GM23338 (cell line): ENCODE measurements around the gene ARPP21. TPM values are rescaled to one million over a fixed set of nuclear protein-coding genes. Genes with fewer than 3 reads are reported as not detected.

ENCODE experiments used
- ATAC-seq: fragments of 200-7000 bp; cut with Tn5 transposase; 3 replicates; pipeline ENCODE4 v1.9.1; 2020
- DNase-seq: peaks from one replicate; pipeline ENCODE4 v3.0.0-alpha.2; 2015; ENCODE audit warnings: low spot score
- H2AFZ ChIP-seq: fragments of 200-600 bp; sonication (generic); 2 replicates; pipeline ENCODE4 v1.8.0; 2016; ENCODE audit warnings: antibody characterized with exemption, mild to moderate bottlenecking, moderate library complexity
- H3F3A ChIP-seq: fragments of 200-600 bp; sonication (generic); replicated peaks from 2 replicates; pipeline ENCODE4 v1.8.0; 2017; ENCODE audit warnings: antibody characterized with exemption, mixed run types, low read depth
- H3K27ac ChIP-seq: fragments of 200-600 bp; sonication (generic); 2 replicates; pipeline ENCODE4 v1.6.1; 2016; ENCODE audit warnings: low read depth
- H3K27me3 ChIP-seq: fragments of 200-600 bp; sonication (generic); 2 replicates; pipeline ENCODE4 v1.8.0; 2016; ENCODE audit warnings: mild to moderate bottlenecking, mixed run types, moderate library complexity; ENCODE audit not compliant: insufficient read depth
- H3K36me3 ChIP-seq: fragments of 200-600 bp; sonication (generic); 2 replicates; pipeline ENCODE4 v1.8.0; 2016; ENCODE audit warnings: mild to moderate bottlenecking; ENCODE audit not compliant: insufficient read depth
- H3K4me1 ChIP-seq: fragments of 200-600 bp; sonication (generic); 2 replicates; pipeline ENCODE4 v1.8.0; 2016; ENCODE audit warnings: mild to moderate bottlenecking, moderate library complexity; ENCODE audit not compliant: insufficient read depth
- H3K4me2 ChIP-seq: fragments of 200-600 bp; sonication (generic); 2 replicates; pipeline ENCODE4 v1.7.1; 2017; ENCODE audit warnings: mixed run types
- H3K4me3 ChIP-seq: fragments of 200-600 bp; sonication (generic); 2 replicates; pipeline ENCODE4 v1.6.1; 2016; ENCODE audit warnings: mixed run types
- H3K79me2 ChIP-seq: fragments of 200-600 bp; sonication (generic); replicated peaks from 2 replicates; pipeline ENCODE4 v1.8.0; 2017; ENCODE audit warnings: mild to moderate bottlenecking; ENCODE audit not compliant: insufficient read depth
- H3K9me2 ChIP-seq: fragments of 200-600 bp; sonication (generic); 2 replicates; pipeline ENCODE4 v1.8.0; 2017; ENCODE audit not compliant: insufficient read depth
- H4K20me1 ChIP-seq: fragments of 200-600 bp; sonication (generic); replicated peaks from 2 replicates; pipeline ENCODE4 v1.8.0; 2017; ENCODE audit warnings: mild to moderate bottlenecking; ENCODE audit not compliant: insufficient read depth
- H3K27ac Mint-ChIP-seq: 2 replicates; pipeline ENCODE4 v1.8.0; 2020; ENCODE audit warnings: inconsistent platforms, mild to moderate bottlenecking, moderate library complexity, mixed read lengths
- H3K27me3 Mint-ChIP-seq: 3 replicates; pipeline ENCODE4 v1.8.0; 2022; ENCODE audit warnings: low read depth, mild to moderate bottlenecking, moderate library complexity, mixed read lengths, inconsistent platforms; ENCODE audit not compliant: insufficient read depth, poor library complexity
- H3K36me3 Mint-ChIP-seq: 3 replicates; pipeline ENCODE4 v1.8.0; 2021; ENCODE audit warnings: low read depth, mild to moderate bottlenecking, inconsistent platforms, moderate library complexity, mixed read lengths
- H3K4me1 Mint-ChIP-seq: 3 replicates; pipeline ENCODE4 v1.8.0; 2020; ENCODE audit warnings: mild to moderate bottlenecking, inconsistent platforms, mixed read lengths
- H3K4me3 Mint-ChIP-seq: 3 replicates; pipeline ENCODE4 v1.8.0; 2021; ENCODE audit warnings: moderate library complexity, mild to moderate bottlenecking, inconsistent platforms, mixed read lengths
- H3K9me3 Mint-ChIP-seq: 3 replicates; pipeline ENCODE4 v1.8.0; 2020; ENCODE audit warnings: moderate library complexity, mild to moderate bottlenecking, inconsistent platforms, mixed read lengths
- CREB1 ChIP-seq: fragments of 250-450 bp; sonication (Bioruptor Pico); IDR thresholded peaks from 2 replicates; pipeline ENCODE4 v1.5.0; 2020; ENCODE audit warnings: low read depth, mild to moderate bottlenecking, moderate library complexity
- CTCF ChIP-seq, 2 experiments: fragments of 200-600 bp in 1 of 2; sonication (generic) in 1 of 2; conservative IDR thresholded peaks; 2 replicates each; pipeline versions ENCODE4 v1.5.1 to v1.6.1; 2016 to 2017; ENCODE audit warnings: antibody characterized with exemption in 2 of 2, low read depth in 2 of 2, mild to moderate bottlenecking in 2 of 2, moderate library complexity in 1 of 2
- EZH2 ChIP-seq: fragments of 200-600 bp; sonication (generic); IDR thresholded peaks from one replicate; pipeline ENCODE4 v1.8.0; 2017; ENCODE audit warnings: antibody characterized with exemption, mild to moderate bottlenecking, low read depth; ENCODE audit not compliant: unreplicated experiment
- EZH2phosphoT487 ChIP-seq: fragments of 200-600 bp; sonication (generic); IDR thresholded peaks from one replicate; pipeline ENCODE4 v1.8.1; 2018; ENCODE audit warnings: antibody characterized with exemption; ENCODE audit not compliant: unreplicated experiment
- JUNB ChIP-seq: IDR thresholded peaks from one replicate; pipeline ENCODE4 v1.6.1; 2016; ENCODE audit warnings: antibody characterized with exemption; ENCODE audit not compliant: unreplicated experiment
- NANOG ChIP-seq: IDR thresholded peaks from 2 replicates; pipeline ENCODE4 v1.6.1; 2016; ENCODE audit warnings: antibody characterized with exemption, borderline replicate concordance
- POLR2AphosphoS5 ChIP-seq: IDR thresholded peaks from 2 replicates; pipeline ENCODE4 v1.6.1; 2016; ENCODE audit warnings: antibody characterized with exemption, low read depth
- STAT1 ChIP-seq: IDR thresholded peaks from one replicate; pipeline ENCODE4 v1.6.1; 2016; ENCODE audit warnings: antibody characterized with exemption; ENCODE audit not compliant: unreplicated experiment
- ZNF114 ChIP-seq: fragments of 250-450 bp; sonication (Bioruptor Pico); IDR thresholded peaks from 2 replicates; pipeline ENCODE4 v1.5.0; 2020; ENCODE audit warnings: mild to moderate bottlenecking, moderate library complexity
- ZNF331 ChIP-seq: fragments of 250-450 bp; sonication (Bioruptor Pico); IDR thresholded peaks from 2 replicates; pipeline ENCODE4 v1.5.0; 2020; ENCODE audit warnings: low read depth, mild to moderate bottlenecking, moderate library complexity
- ZNF462 ChIP-seq: fragments of 250-450 bp; sonication (Bioruptor Pico); IDR thresholded peaks from 2 replicates; pipeline ENCODE4 v1.5.0; 2020; ENCODE audit warnings: mild to moderate bottlenecking, moderate library complexity
- polyA plus RNA-seq: library from polyadenylated mRNA; unstranded; fragments of >200 nt; fragmentation: Nextera tagmentation; extraction: Ambion mirVana; gene quantifications from 2 replicates; pipeline ENCODE4 v1.2.1, GENCODE V29; 2016
- total RNA-seq: library from RNA; depleted of rRNA; stranded (reverse); fragments of >200 nt; shearing (Covaris generic); gene quantifications from 2 replicates; pipeline ENCODE4 v1.2.3, GENCODE V29; 2014
- TF ChIP-seq, protein P1 (sequence below): IDR thresholded peaks from 2 replicates; pipeline ENCODE4 v1.6.1; 2016; ENCODE audit warnings: antibody characterized with exemption

Gene ARPP21
- total and polyA plus RNA-seq, 2 experiments from 2014 or later = not detected

DNA sequence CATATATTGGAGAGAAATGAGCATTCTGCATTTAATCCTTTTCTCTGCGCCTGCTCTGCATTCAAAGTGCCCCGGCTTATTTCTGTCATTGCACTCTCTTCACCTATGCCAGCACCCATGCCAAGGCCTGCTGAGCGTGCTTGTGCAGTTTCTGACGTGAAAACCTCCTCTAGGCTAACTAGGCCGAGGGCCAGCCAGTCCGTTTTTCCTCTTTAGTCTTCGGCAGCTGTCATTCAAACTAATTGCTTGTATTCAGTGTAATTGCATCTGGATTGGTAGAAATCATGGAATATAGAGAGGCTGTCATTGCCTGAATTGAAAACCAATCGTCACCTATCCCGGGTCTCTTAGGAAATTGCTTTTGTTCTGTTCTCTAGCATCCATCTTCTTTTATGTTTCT is 94.0 kb downstream of the ARPP21 start (continued):
- TF ChIP-seq CTCF (conservative IDR thresholded peaks at IDR 0.05; ENCODE audit: low read depth in 2 of 2) = no peak
- no peak for TF ChIP-seq JUNB
- no peak for TF ChIP-seq NANOG
- no peak for TF ChIP-seq CREB1 (CRISPR knock-in tag)
- no peak for TF ChIP-seq ZNF331 (CRISPR knock-in tag)
- no peak for TF ChIP-seq ZNF114 (CRISPR knock-in tag)
- no peak for TF ChIP-seq EZH2phosphoT487
- TF ChIP-seq, protein P1, sequence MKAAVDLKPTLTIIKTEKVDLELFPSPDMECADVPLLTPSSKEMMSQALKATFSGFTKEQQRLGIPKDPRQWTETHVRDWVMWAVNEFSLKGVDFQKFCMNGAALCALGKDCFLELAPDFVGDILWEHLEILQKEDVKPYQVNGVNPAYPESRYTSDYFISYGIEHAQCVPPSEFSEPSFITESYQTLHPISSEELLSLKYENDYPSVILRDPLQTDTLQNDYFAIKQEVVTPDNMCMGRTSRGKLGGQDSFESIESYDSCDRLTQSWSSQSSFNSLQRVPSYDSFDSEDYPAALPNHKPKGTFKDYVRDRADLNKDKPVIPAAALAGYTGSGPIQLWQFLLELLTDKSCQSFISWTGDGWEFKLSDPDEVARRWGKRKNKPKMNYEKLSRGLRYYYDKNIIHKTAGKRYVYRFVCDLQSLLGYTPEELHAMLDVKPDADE = no peak
- TF ChIP-seq STAT1 = no peak

DNA sequence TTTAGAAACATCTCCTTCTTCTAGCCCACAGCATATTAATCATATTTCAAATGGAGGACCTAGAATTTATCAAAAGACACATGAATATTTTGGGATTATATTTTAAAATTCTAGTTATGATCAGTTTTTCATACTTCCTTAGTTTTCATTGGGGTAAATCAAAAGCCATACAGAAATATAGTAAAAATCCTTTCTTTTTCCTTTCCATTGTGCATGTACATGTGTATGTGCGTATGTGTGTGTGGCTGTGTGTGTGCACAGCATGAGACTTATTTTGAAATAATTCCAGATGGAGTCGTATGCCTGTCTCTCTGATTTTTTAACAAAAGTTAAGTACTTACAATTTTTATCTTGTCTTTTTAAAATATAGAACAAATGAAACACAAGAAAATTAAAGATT is 94.5 kb downstream of the ARPP21 start:
- no peak overlapping the region for H3K4me3 Mint-ChIP-seq
- Histone ChIP-seq H2AFZ (no peak overlapping the region), H3K4me1 (no peaks in the 10 kb centered on the region), H3K79me2 (no peaks in the 10 kb centered on the region), H3K4me3 (no peak overlapping the region), H4K20me1 (no peaks in the 10 kb centered on the region), H3K27ac (no peak overlapping the region), H3K36me3 (no peaks in the 10 kb centered on the region), H3K27me3 (peaks cover 14% of the 10 kb centered on the region; the same call in 1 of the 2 replicates), H3F3A (no peaks in the 10 kb centered on the region), H3K4me2 (no peak overlapping the region), H3K9me2 (no peaks in the 10 kb centered on the region)
- no peaks in the 10 kb centered on the region for H3K36me3 Mint-ChIP-seq
- H3K27me3 Mint-ChIP-seq = peaks cover 3% of the 10 kb centered on the region
- H3K9me3 Mint-ChIP-seq = no peaks in the 10 kb centered on the region
- DNase-seq = no peak
- no peak overlapping the region for H3K27ac Mint-ChIP-seq
- no peaks in the 10 kb centered on the region for H3K4me1 Mint-ChIP-seq
- no peak for ATAC-seq
- no peak for TF ChIP-seq ZNF331 (CRISPR knock-in tag)
- TF ChIP-seq EZH2phosphoT487 = no peak
- no peak for TF ChIP-seq EZH2
- no peak for TF ChIP-seq CREB1 (CRISPR knock-in tag)
- no peak for TF ChIP-seq POLR2AphosphoS5
- no peak for TF ChIP-seq CTCF (conservative IDR thresholded peaks at IDR 0.05; ENCODE audit: low read depth in 2 of 2)
- TF ChIP-seq ZNF462 (CRISPR knock-in tag) = no peak
- TF ChIP-seq STAT1 = no peak
